Upper lobe of left lung (tissue), 6 donors: ENCODE data around the gene RGS8. TPM values are rescaled to one million over a fixed set of nuclear protein-coding genes. Genes with fewer than 3 reads are reported as not detected.

Experiments used
- ATAC-seq, 2 donors: fragments of 200-7000 bp; cut with Tn5 transposase; one replicate each; pipeline ENCODE4 v1.9.1; 2022; ENCODE audit warnings: mild to moderate bottlenecking in 2 of 2, moderate library complexity in 2 of 2; ENCODE audit not compliant: low FRiP score in 2 of 2
- DNase-seq, 2 donors: peaks; one replicate each; pipeline ENCODE4 v3.0.0-alpha.2; 2019 to 2020
- H3K27ac ChIP-seq, 4 donors: fragments of 200-600 bp; sonication (generic); one replicate each; pipeline ENCODE4 v1.5.1; 2016 to 2019
- H3K27me3 ChIP-seq, 4 donors: fragments of 200-600 bp; sonication (generic); one replicate each; pipeline ENCODE4 v1.5.1; 2017 to 2019
- H3K36me3 ChIP-seq, 4 donors: fragments of 200-600 bp; sonication (generic); one replicate each; pipeline ENCODE4 v1.5.1; 2016 to 2019
- H3K4me1 ChIP-seq, 4 donors: fragments of 200-600 bp; sonication (generic); one replicate each; pipeline ENCODE4 v1.5.1; 2018 to 2019
- H3K4me3 ChIP-seq, 4 donors: fragments of 200-600 bp; sonication (generic); one replicate each; pipeline ENCODE4 v1.5.1; 2017 to 2019; ENCODE audit warnings: mild to moderate bottlenecking in 2 of 4, moderate library complexity in 1 of 4
- H3K9me3 ChIP-seq, 4 donors: fragments of 200-600 bp; sonication (generic); one replicate each; pipeline ENCODE4 v1.5.1; 2018 to 2019
- CTCF ChIP-seq, 6 experiments: fragments of 450-650 bp in 4 of 6; fragments of 200-600 bp in 2 of 6; sonication (generic) in 2 of 6; IDR thresholded peaks; one replicate each; pipeline ENCODE4 v1.5.1; 2016 to 2019; ENCODE audit warnings: antibody characterized with exemption in 6 of 6
- EP300 ChIP-seq, 4 donors: sonication (generic); formaldehyde crosslinking; IDR thresholded peaks; one replicate each; pipeline ENCODE4 v1.5.1; 2017; ENCODE audit warnings: antibody characterized with exemption in 4 of 4, control low read depth in 2 of 4
- POLR2A ChIP-seq, 4 donors: fragments of 450-650 bp; IDR thresholded peaks; one replicate each; pipeline ENCODE4 v1.5.1; 2016 to 2017; ENCODE audit warnings: antibody characterized with exemption in 4 of 4, mild to moderate bottlenecking in 2 of 4
- POLR2AphosphoS5 ChIP-seq, 2 donors: sonication (generic); formaldehyde crosslinking; IDR thresholded peaks; one replicate each; pipeline ENCODE4 v1.5.1; 2017; ENCODE audit warnings: antibody characterized with exemption in 2 of 2
- WGBS, 2 donors: methylation state at CpG; one replicate each; pipeline ENCODE4 v1.1.5; 2017 to 2018; 5-methylcytosine and 5-hydroxymethylcytosine counted together
- total RNA-seq, 6 donors: library from RNA; depleted of rRNA in 4 of 6; stranded (reverse); fragments of >200 nt in 4 of 6; gene quantifications; one replicate each; pipeline versions ENCODE4 v1.1.0 to v1.2.1, GENCODE V29; 2016 to 2021
- donor health status: DM: no; HTN: no; CAD: no; lungs with moderate emphysema.
- donor health status: DM: no; HTN: yes; CAD: no; lungs with severe emphysema.

RGS8 gene
- total RNA-seq, 6 donors from 2014 or later = 0.20 TPM; not detected in 5

- TF ChIP-seq EP300 (IDR thresholded peaks at IDR 0.05) = no peak
- no peak for TF ChIP-seq CTCF (IDR thresholded peaks at IDR 0.05)
- no peak for TF ChIP-seq POLR2AphosphoS5 (IDR thresholded peaks at IDR 0.05)
- ATAC-seq (no peak), DNase-seq (no peak)
Measured at GRCh38 chr1:182724215-182724614, 39.8 kb upstream of the RGS8 start.

GRCh38 chr1:182723200-182723599, 38.8 kb upstream of the RGS8 start:
- 76 to 90% methylated on average over 2 of the region's 2 CpGs for WGBS, 2 donors
- TF ChIP-seq EP300 (IDR thresholded peaks at IDR 0.05) = no peak
- no peak for TF ChIP-seq POLR2A (IDR thresholded peaks at IDR 0.05)
- no peak for TF ChIP-seq CTCF (IDR thresholded peaks at IDR 0.05)
- no peak for TF ChIP-seq POLR2AphosphoS5 (IDR thresholded peaks at IDR 0.05)
- peak in 1 of 2 donors; percentile 79 for ATAC-seq
- no peaks in the 10 kb centered on the region for H3K4me1 ChIP-seq
- H3K27ac ChIP-seq = no peak overlapping the region
- H3K4me3 ChIP-seq = no peak overlapping the region
- H3K9me3 ChIP-seq = no peaks in the 10 kb centered on the region
- no peaks in the 10 kb centered on the region for H3K27me3 ChIP-seq
- no peaks in the 10 kb centered on the region for H3K36me3 ChIP-seq
- DNase-seq = no peak

More at GRCh38 chr1:182724215-182724614, 39.8 kb upstream of the RGS8 start:
- no peaks in the 10 kb centered on the region for H3K9me3 ChIP-seq
- H3K36me3 ChIP-seq = no peaks in the 10 kb centered on the region
- H3K4me1 ChIP-seq = no peaks in the 10 kb centered on the region
- no peak overlapping the region for H3K4me3 ChIP-seq
- no peaks in the 10 kb centered on the region for H3K27me3 ChIP-seq
- WGBS, 2 donors = 79 to 88% methylated on average over 2 of the region's 2 CpGs
- no peak overlapping the region for H3K27ac ChIP-seq

- no peak for DNase-seq
- TF ChIP-seq CTCF (IDR thresholded peaks at IDR 0.05) = no peak
- Histone ChIP-seq H3K36me3 (no peaks in the 10 kb centered on the region), H3K9me3 (no peaks in the 10 kb centered on the region), H3K4me1 (no peaks in the 10 kb centered on the region), H3K27ac (no peak overlapping the region), H3K4me3 (no peak overlapping the region), H3K27me3 (no peaks in the 10 kb centered on the region)
- ATAC-seq = no peak
- 52 to 58% methylated on average over 1 of the region's 1 CpG for WGBS, 2 donors
Measured at GRCh38 chr1:182721525-182721924, 37.1 kb upstream of the RGS8 start.

- H3K27ac ChIP-seq = no peak overlapping the region
- ATAC-seq (no peak), DNase-seq (no peak)
- H3K27me3 ChIP-seq = no peaks in the 10 kb centered on the region
- H3K4me3 ChIP-seq = no peak overlapping the region
- no peaks in the 10 kb centered on the region for H3K9me3 ChIP-seq
- TF ChIP-seq POLR2A (IDR thresholded peaks at IDR 0.05) = no peak
- no peak for TF ChIP-seq CTCF (IDR thresholded peaks at IDR 0.05)
- TF ChIP-seq EP300 (IDR thresholded peaks at IDR 0.05) = no peak
- TF ChIP-seq POLR2AphosphoS5 (IDR thresholded peaks at IDR 0.05) = no peak
- no peaks in the 10 kb centered on the region for H3K4me1 ChIP-seq
- WGBS, 2 donors = 83 to 84% methylated on average over 2 of the region's 2 CpGs
- H3K36me3 ChIP-seq = no peaks in the 10 kb centered on the region
Measured at GRCh38 chr1:182720463-182720862, 36.1 kb upstream of the RGS8 start.

- 97 to 98% methylated on average over 4 of the region's 4 CpGs for WGBS, 2 donors
- no peak for ATAC-seq
- Histone ChIP-seq H3K36me3 (no peaks in the 10 kb centered on the region), H3K27ac (no peak overlapping the region), H3K9me3 (no peaks in the 10 kb centered on the region), H3K4me3 (no peak overlapping the region), H3K27me3 (no peaks in the 10 kb centered on the region), H3K4me1 (no peaks in the 10 kb centered on the region)
- no peak for DNase-seq
- TF ChIP-seq POLR2A (IDR thresholded peaks at IDR 0.05) (no peak), EP300 (IDR thresholded peaks at IDR 0.05) (no peak), POLR2AphosphoS5 (IDR thresholded peaks at IDR 0.05) (no peak), CTCF (IDR thresholded peaks at IDR 0.05) (no peak)
Measured at GRCh38 chr1:182719553-182719952, 35.2 kb upstream of the RGS8 start.
